Thoracic aorta (tissue), 2 donors: Measurements from ENCODE around the gene PRLH. TPM values are rescaled to one million over a fixed set of nuclear protein-coding genes. Genes with fewer than 3 reads are reported as not detected.

ENCODE experiments used
- ATAC-seq: fragments of 150-250 bp; one replicate; pipeline ENCODE4 v1.8.0; 2017; ENCODE audit warnings: low read depth; ENCODE audit not compliant: insufficient number of reproducible peaks, low FRiP score
- DNase-seq: peaks from one replicate; pipeline ENCODE4 v3.0.0-alpha.2; 2020; ENCODE audit warnings: low spot score
- H3K27ac ChIP-seq, 2 donors: fragments of 200-600 bp; sonication (generic); 1 replicate in 1 of 2; 2 replicates in 1 of 2; pipeline ENCODE4 v1.5.1; 2016; ENCODE audit warnings: mild to moderate bottlenecking in 2 of 2, moderate library complexity in 2 of 2
- H3K27me3 ChIP-seq: fragments of 200-600 bp; sonication (generic); replicated peaks from 2 replicates; pipeline ENCODE4 v1.6.0; 2016; ENCODE audit warnings: mild to moderate bottlenecking; ENCODE audit not compliant: insufficient read depth
- H3K36me3 ChIP-seq: fragments of 200-600 bp; sonication (generic); one replicate; pipeline ENCODE4 v1.5.1; 2016
- H3K4me1 ChIP-seq, 2 donors: fragments of 200-600 bp; sonication (generic); 1 replicate in 1 of 2; 2 replicates in 1 of 2; pipeline versions ENCODE4 v1.5.1 to v1.6.0; 2016; ENCODE audit warnings: low read depth in 2 of 2, mild to moderate bottlenecking in 1 of 2; ENCODE audit not compliant: control insufficient read depth in 1 of 2
- H3K4me3 ChIP-seq: fragments of 200-600 bp; sonication (generic); 2 replicates; pipeline ENCODE4 v1.5.1; 2016; ENCODE audit warnings: mild to moderate bottlenecking
- H3K9me3 ChIP-seq: fragments of 200-600 bp; sonication (generic); 2 replicates; pipeline ENCODE4 v1.5.1; 2016
- total RNA-seq, 2 donors: library from RNA; depleted of rRNA; stranded (reverse); fragments of >200 nt; gene quantifications; one replicate each; pipeline versions ENCODE4 v1.1.0 to v1.2.3, GENCODE V29; 2016
- TF ChIP-seq, protein P1 (sequence below): fragments of 200-600 bp; sonication (generic); IDR thresholded peaks from one replicate; pipeline ENCODE4 v1.5.1; 2019; ENCODE audit warnings: antibody characterized with exemption

PRLH gene
- total RNA-seq, 2 donors from 2014 or later, result not detected

GRCh38 chr2:237567276-237568029, 1.1 kb downstream of the PRLH start:
- ATAC-seq, result no peak
- Histone ChIP-seq H3K27ac (no peak overlapping the region), H3K27me3 (no peaks in the 10 kb centered on the region), H3K4me1 (peaks cover 0 to 8% of the 10 kb centered on the region in 2 donors), H3K36me3 (no peaks in the 10 kb centered on the region), H3K4me3 (no peak overlapping the region), H3K9me3 (no peaks in the 10 kb centered on the region)
- no peak for DNase-seq
- TF ChIP-seq, protein P1, sequence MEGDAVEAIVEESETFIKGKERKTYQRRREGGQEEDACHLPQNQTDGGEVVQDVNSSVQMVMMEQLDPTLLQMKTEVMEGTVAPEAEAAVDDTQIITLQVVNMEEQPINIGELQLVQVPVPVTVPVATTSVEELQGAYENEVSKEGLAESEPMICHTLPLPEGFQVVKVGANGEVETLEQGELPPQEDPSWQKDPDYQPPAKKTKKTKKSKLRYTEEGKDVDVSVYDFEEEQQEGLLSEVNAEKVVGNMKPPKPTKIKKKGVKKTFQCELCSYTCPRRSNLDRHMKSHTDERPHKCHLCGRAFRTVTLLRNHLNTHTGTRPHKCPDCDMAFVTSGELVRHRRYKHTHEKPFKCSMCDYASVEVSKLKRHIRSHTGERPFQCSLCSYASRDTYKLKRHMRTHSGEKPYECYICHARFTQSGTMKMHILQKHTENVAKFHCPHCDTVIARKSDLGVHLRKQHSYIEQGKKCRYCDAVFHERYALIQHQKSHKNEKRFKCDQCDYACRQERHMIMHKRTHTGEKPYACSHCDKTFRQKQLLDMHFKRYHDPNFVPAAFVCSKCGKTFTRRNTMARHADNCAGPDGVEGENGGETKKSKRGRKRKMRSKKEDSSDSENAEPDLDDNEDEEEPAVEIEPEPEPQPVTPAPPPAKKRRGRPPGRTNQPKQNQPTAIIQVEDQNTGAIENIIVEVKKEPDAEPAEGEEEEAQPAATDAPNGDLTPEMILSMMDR, result no peak

- peaks cover 0 to 9% of the 10 kb centered on the region in 2 donors for H3K4me1 ChIP-seq
- H3K36me3 ChIP-seq, result no peaks in the 10 kb centered on the region
- no peak overlapping the region for H3K27ac ChIP-seq
- H3K27me3 ChIP-seq, result no peaks in the 10 kb centered on the region
- no peak overlapping the region for H3K4me3 ChIP-seq
- ATAC-seq, result no peak
- no peaks in the 10 kb centered on the region for H3K9me3 ChIP-seq
- TF ChIP-seq, protein P1, result no peak
- no peak for DNase-seq
These were observed 1.8 kb downstream of the PRLH start for GRCh38 chr2:237568121-237568660.

DNA sequence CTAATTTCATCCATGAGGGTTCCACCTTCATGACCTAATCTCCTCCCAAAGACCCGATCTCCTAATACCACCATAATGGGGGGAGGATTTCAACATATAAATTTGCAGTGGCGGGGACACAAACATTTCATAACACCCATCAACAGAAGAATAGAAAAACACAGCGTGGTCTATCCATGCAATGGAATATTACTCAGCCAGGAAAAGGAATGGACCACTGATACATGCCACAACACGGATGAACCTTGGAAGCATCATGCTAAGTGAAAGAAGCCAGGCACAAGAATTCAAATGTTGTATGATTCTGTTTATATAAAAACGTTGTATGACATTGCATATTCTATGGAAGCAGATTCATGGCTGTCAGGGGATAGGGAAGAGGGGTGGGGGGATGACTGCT, 2.7 kb downstream of the PRLH start:
- Histone ChIP-seq H3K9me3 (no peaks in the 10 kb centered on the region), H3K27ac (no peak overlapping the region), H3K4me3 (no peak overlapping the region), H3K36me3 (no peaks in the 10 kb centered on the region), H3K4me1 (peaks cover 0 to 9% of the 10 kb centered on the region in 2 donors), H3K27me3 (no peaks in the 10 kb centered on the region)
- ATAC-seq, result no peak
- no peak for DNase-seq
- TF ChIP-seq, protein P1, result no peak

DNA sequence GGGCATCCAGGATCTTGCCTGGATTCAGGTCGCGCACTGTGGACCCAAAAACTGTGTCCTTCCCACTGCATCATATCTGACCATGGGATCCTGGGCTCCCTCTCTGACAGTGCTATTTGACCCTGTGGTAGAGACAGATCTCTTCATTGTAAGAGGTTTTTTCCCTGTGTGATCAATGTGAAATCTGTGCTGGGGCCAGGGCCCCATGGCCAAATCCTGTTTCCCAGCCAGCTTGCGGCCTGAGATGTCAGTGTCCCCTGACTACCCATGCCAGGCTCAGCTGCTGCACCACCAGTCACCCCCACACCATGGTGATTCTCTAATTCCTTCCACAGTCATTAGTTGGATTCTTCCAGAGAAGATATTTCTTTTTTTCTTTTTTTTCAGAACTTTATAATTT, 3.5 kb downstream of the PRLH start:
- H3K4me3 ChIP-seq, result no peak overlapping the region
- peaks cover 0 to 11% of the 10 kb centered on the region in 2 donors for H3K4me1 ChIP-seq
- TF ChIP-seq, protein P1, result no peak
- ATAC-seq, result no peak
- H3K36me3 ChIP-seq, result no peaks in the 10 kb centered on the region
- no peak for DNase-seq
- no peak overlapping the region for H3K27ac ChIP-seq
- H3K27me3 ChIP-seq, result no peaks in the 10 kb centered on the region
- no peaks in the 10 kb centered on the region for H3K9me3 ChIP-seq

- peaks cover 0 to 21% of the 10 kb centered on the region in 2 donors for H3K4me1 ChIP-seq
- TF ChIP-seq, protein P1, result no peak
These were observed 4.5 kb downstream of the PRLH start for GRCh38 chr2:237570776-237571335.

More at GRCh38 chr2:237570776-237571335, 4.5 kb downstream of the PRLH start:
- H3K36me3 ChIP-seq, result no peaks in the 10 kb centered on the region
- no peaks in the 10 kb centered on the region for H3K9me3 ChIP-seq
- DNase-seq (no peak), ATAC-seq (no peak)
- no peaks in the 10 kb centered on the region for H3K27me3 ChIP-seq
- no peak overlapping the region for H3K4me3 ChIP-seq
- no peak overlapping the region for H3K27ac ChIP-seq
